DND-41 (cell line): Measurements from ENCODE around the gene OR10J1.

Source experiments
- ATAC-seq: fragments of 200-7000 bp; cut with Tn5 transposase; 3 replicates; pipeline ENCODE4 v1.9.1; 2021; ENCODE audit warnings: low read depth; ENCODE audit not compliant: insufficient read depth
- DNase-seq: peaks from one replicate; pipeline ENCODE4 v3.0.0-alpha.2; 2020
- H2AFZ ChIP-seq: 2 replicates; pipeline ENCODE4 v1.6.0; 2012; ENCODE audit warnings: low read depth, low read length
- H3K27ac ChIP-seq: 2 replicates; pipeline ENCODE4 v1.5.1; 2012; ENCODE audit warnings: low read length, inconsistent platforms
- H3K27me3 ChIP-seq: fragments of 200-600 bp; sonication (generic); 2 replicates; pipeline ENCODE4 v1.6.0; 2012; ENCODE audit warnings: low read length, mild to moderate bottlenecking, inconsistent platforms; ENCODE audit not compliant: insufficient read depth, poor library complexity
- H3K36me3 ChIP-seq: 2 replicates; pipeline ENCODE4 v1.5.1; 2012; ENCODE audit warnings: low read length, inconsistent platforms; ENCODE audit not compliant: insufficient read depth
- H3K4me1 ChIP-seq: 2 replicates; pipeline ENCODE4 v1.5.1; 2012; ENCODE audit warnings: mild to moderate bottlenecking, low read length; ENCODE audit not compliant: insufficient read depth
- H3K4me2 ChIP-seq: 2 replicates; pipeline ENCODE4 v1.6.0; 2012; ENCODE audit warnings: mild to moderate bottlenecking, moderate library complexity, low read length, inconsistent platforms; ENCODE audit not compliant: insufficient read depth
- H3K4me3 ChIP-seq, 2 experiments: fragments of 200-600 bp in 1 of 2; shearing (Covaris generic) in 1 of 2; 2 replicates each; pipeline ENCODE4 v1.5.1; 2012 to 2016; ENCODE audit warnings: inconsistent platforms in 2 of 2, low read length in 2 of 2, mild to moderate bottlenecking in 2 of 2, low read depth in 1 of 2, moderate library complexity in 1 of 2
- H3K79me2 ChIP-seq: 2 replicates; pipeline ENCODE4 v1.6.0; 2012; ENCODE audit warnings: low read length, inconsistent platforms; ENCODE audit not compliant: insufficient read depth
- H3K9ac ChIP-seq: 2 replicates; pipeline ENCODE4 v1.6.0; 2012; ENCODE audit warnings: low read depth, mild to moderate bottlenecking, inconsistent platforms, low read length, moderate library complexity
- H3K9me3 ChIP-seq: 2 replicates; pipeline ENCODE4 v1.5.1; 2012; ENCODE audit warnings: low read length, moderate library complexity, mild to moderate bottlenecking, inconsistent platforms; ENCODE audit not compliant: insufficient read depth, severe bottlenecking
- H4K20me1 ChIP-seq: 2 replicates; pipeline ENCODE4 v1.6.0; 2012; ENCODE audit warnings: low read length; ENCODE audit not compliant: insufficient read depth
- CTCF ChIP-seq: IDR thresholded peaks from 2 replicates; pipeline ENCODE4 v1.5.1; 2012; ENCODE audit warnings: borderline replicate concordance, low read length, moderate library complexity, mild to moderate bottlenecking; ENCODE audit not compliant: poor library complexity, severe bottlenecking; ENCODE audit errors: extremely low read depth
- EZH2 ChIP-seq: IDR thresholded peaks from 3 replicates; pipeline ENCODE4 v1.6.1; 2012; ENCODE audit warnings: borderline replicate concordance, low read depth, mild to moderate bottlenecking, moderate library complexity, low read length, inconsistent platforms; ENCODE audit not compliant: severe bottlenecking

The OR10J1 gene

GRCh38 chr1:159459551-159459950 lies 20.0 kb downstream of the OR10J1 start:
- Histone ChIP-seq H3K4me2 (no peak overlapping the region), H3K4me1 (no peaks in the 10 kb centered on the region), H3K9ac (no peak overlapping the region), H3K36me3 (no peaks in the 10 kb centered on the region), H3K79me2 (no peaks in the 10 kb centered on the region), H3K27ac (no peak overlapping the region), H4K20me1 (no peaks in the 10 kb centered on the region), H3K27me3 (no peaks in the 10 kb centered on the region), H3K9me3 (peaks cover 7% of the 10 kb centered on the region), H3K4me3 (no peak overlapping the region), H2AFZ (no peak overlapping the region)
- TF ChIP-seq CTCF (no peak), EZH2 (no peak)
- DNase-seq (no peak), ATAC-seq (no peak)

- Histone ChIP-seq H3K79me2 (no peaks in the 10 kb centered on the region), H3K9me3 (peaks cover 7% of the 10 kb centered on the region), H2AFZ (no peak overlapping the region), H3K4me1 (no peaks in the 10 kb centered on the region), H3K9ac (no peak overlapping the region), H3K36me3 (no peaks in the 10 kb centered on the region), H3K4me2 (no peak overlapping the region), H3K4me3 (no peak overlapping the region), H3K27ac (no peak overlapping the region), H3K27me3 (no peaks in the 10 kb centered on the region), H4K20me1 (no peaks in the 10 kb centered on the region)
- no peak for TF ChIP-seq CTCF
- TF ChIP-seq EZH2: no peak
- DNase-seq (no peak), ATAC-seq (no peak)
Measured at GRCh38 chr1:159465191-159465603, 25.7 kb downstream of the OR10J1 start.

- H4K20me1 ChIP-seq: no peaks in the 10 kb centered on the region
- no peak overlapping the region for H3K9ac ChIP-seq
- H3K79me2 ChIP-seq: no peaks in the 10 kb centered on the region
- H3K4me3 ChIP-seq: no peak overlapping the region
- H3K9me3 ChIP-seq: no peaks in the 10 kb centered on the region
- no peak for ATAC-seq
- TF ChIP-seq EZH2 (no peak), CTCF (no peak)
- H3K27ac ChIP-seq: no peak overlapping the region
- DNase-seq: no peak
- no peaks in the 10 kb centered on the region for H3K36me3 ChIP-seq
- H3K27me3 ChIP-seq: no peaks in the 10 kb centered on the region
- H3K4me1 ChIP-seq: no peaks in the 10 kb centered on the region
- no peak overlapping the region for H2AFZ ChIP-seq
- no peak overlapping the region for H3K4me2 ChIP-seq
Measured at GRCh38 chr1:159468321-159468720, 28.8 kb downstream of the OR10J1 start.
